HG03025 (cell line): ENCODE measurements around the gene NAP1L1.

ENCODE experiments used
- ATAC-seq: cut with Tn5 transposase; IDR thresholded peaks from one replicate; pipeline ENCODE4 v1.9.1; 2021; ENCODE audit warnings: mild to moderate bottlenecking, moderate library complexity; ENCODE audit not compliant: unreplicated experiment, low FRiP score

NAP1L1 gene

DNA sequence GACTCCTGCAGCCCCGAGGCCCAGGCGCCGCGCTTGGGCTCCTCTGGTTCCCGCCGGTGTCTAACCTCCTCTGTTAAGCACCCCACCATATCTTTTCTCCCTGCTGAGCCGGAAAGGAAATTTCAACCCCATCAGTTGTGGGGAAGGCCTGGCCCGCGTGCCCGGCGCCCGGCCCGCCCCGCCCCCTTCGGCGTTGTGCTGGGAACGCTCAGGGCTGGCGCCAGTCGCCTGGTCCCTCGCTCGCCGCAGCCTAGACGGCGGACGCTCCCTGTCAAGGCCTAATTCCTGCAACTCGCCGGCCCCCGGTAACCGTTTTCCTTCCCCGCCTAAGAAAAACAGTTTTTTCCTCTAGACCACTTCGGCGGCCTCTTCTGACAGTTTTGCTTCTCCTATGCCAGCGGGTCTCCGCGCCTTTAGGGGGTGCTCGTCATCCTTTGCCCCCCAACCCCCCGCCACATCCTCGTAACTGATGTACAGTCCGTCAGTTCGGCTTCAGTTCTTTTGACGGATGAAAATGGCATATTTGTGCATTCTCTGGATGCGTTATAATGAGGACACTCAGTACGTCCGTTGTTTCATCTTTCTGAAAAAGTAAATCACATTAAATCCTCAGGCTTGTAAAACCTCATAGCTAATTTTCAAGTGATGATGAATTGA lies 506 bp upstream of the NAP1L1 start:
- ATAC-seq, result peak; percentile 67

- no peak for ATAC-seq
Measured at GRCh38 chr12:76083246-76083903, 1.1 kb downstream of the NAP1L1 start.

DNA sequence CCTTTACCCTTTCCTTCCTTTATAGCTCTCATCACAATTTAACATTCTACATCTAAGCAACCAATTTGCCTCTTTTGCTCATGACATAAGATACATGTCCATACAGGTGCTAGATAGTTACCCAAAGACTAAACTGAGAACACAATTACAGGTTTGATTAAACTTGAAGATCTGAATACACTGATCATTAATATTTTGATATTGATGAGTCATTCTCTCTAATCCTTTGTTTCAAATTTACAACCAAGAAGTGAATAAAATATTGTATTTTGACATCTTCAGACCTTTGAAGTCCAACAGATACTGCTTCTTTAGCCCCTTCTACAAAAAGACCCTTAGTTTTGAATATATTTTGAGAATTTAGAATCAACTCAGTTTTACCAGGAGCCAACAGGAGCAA lies 2.6 kb downstream of the NAP1L1 start:
- no peak for ATAC-seq

DNA sequence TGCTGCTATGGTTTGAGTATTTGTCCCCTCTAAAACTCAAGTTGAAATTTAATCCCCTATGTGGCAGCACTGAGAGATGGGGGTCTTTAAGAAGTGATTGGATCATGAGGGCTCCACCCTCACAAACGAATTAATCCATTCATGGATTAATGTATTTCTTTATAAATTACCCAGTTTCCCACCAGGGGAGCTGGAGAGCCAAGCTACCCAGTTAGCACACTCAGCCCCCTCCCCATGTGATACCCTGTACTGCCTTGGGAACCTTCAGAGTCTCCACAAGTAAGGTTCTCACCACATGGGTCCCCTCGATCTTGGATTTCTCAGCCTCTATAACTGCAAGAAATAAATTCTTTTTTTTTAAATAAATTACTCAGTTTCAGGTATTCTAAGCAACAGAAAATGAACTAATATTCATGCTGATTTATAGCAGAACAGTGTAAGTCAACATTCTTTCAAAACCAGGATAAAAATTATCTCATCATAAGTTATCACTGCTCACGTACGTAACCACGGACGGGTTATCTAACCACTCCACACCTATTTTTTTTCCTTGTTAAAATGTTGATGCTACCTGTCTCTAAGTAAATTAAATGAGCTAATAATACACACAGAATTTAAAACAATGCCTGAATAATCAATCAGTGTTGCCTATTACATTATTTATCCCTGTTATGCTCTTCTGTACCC lies 3.6 kb downstream of the NAP1L1 start:
- no peak for ATAC-seq

GRCh38 chr12:76080017-76080728 lies 4.3 kb downstream of the NAP1L1 start:
- no peak for ATAC-seq

GRCh38 chr12:76078748-76079147 lies 5.7 kb downstream of the NAP1L1 start:
- no peak for ATAC-seq

DNA sequence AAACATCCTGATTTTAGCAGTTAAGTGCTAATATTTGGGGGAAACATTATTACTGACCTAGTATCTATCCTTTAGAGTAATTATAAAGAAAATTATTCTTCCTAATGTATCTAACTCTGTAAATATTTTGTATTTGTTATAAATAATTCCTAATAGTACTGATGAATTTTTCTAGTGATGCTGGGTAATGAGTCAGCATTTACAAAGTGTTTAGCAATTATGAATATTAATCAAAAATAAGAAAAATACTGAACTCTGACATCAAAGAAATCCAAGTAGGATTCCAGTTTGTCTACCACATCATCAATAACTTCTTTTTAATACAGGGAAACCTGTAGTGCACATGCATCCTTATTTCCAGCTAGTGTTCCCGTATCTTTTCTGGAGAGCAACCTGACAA lies 9.0 kb downstream of the NAP1L1 start:
- no peak for ATAC-seq

DNA sequence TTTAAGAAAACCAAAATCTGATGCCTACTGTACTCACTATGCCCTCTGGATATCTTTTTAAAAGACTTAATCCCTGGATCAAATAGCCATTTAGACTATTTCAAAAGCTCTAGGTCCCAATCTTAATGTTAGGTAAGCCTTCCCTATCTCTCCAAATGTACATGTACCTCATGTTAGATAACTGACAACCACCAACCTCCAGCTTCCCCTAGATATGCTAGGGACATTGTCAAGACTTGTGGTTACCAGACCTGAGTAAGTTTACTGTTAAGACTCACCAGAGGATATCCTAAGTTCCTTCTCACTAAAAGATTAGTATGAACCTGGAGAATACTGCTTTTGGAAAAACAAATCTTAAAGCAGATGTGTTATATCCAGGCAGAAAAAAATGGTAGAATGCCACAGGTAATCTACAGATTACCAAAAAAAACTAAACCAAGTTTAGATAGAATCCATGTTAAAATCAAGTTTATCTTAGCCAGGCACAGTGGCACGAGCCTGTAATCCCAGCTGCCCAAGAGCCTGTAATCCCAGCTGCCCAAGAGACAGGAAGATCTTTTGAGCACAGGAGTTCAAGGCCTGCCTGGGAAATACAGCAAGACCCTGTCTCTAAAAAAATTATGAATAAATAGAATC lies 9.7 kb downstream of the NAP1L1 start:
- ATAC-seq, result no peak

DNA sequence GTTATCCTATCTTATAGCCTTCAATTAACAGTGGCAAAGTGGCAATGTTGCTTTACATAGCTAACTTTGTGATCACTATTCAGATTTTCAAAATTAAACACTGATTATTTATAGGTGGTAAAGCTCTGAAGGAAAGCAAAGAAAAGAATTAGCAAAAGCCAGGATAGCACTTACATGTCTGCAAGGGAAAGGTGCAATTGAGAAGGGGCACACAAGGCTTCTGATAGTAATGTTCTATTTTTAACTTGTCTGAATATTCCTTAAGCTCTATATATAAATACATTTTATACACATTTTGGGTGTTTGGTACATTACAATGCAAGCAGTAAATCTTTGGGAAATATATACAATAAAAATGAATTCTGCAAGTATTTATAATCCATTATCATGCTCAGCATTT lies 10.9 kb downstream of the NAP1L1 start:
- no peak for ATAC-seq

DNA sequence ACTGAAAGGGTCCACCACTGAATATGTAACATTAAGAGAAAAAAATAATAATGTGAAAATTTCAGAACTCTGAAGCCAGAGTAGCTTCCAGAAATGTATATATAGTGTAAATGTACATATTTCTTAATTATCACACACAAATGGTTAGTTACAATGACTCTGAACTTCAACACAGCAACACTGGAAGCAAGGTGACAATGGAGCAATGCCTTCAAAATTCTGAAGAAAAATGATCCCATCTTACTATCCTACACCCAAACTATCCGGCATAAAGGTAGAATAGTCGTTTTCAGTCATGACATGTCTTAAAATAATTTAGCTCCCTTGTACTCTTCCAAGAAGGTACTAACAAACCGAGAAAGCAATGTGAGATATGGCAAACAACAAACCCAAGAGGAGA lies 11.9 kb downstream of the NAP1L1 start:
- ATAC-seq, result no peak

DNA sequence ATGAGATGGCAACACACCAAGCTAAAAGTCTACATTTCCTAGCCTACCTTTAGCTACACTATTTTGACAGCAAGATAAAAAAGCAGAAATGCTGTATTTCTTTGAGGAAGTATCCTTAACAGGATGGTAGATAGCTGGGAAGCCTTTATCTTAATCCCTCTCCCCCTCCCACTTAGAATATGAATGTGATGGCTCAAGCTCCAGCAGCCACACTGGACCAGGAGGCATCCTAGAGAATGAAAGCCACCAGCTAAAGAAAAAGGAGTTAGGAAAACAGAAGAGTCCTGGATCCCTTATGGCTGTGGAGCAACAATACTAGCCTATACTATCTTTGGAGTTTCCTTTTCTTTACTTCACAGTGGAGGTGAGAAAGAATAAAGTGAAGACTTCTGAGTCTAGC lies 15.1 kb downstream of the NAP1L1 start:
- no peak for ATAC-seq

GRCh38 chr12:76065917-76066316 lies 18.6 kb downstream of the NAP1L1 start:
- ATAC-seq, result no peak

GRCh38 chr12:76064904-76065303 lies 19.6 kb downstream of the NAP1L1 start:
- no peak for ATAC-seq

- no peak for ATAC-seq
Measured at GRCh38 chr12:76060111-76060510, 24.4 kb downstream of the NAP1L1 start.

- no peak for ATAC-seq
Measured at GRCh38 chr12:76057326-76057725, 27.2 kb downstream of the NAP1L1 start.

DNA sequence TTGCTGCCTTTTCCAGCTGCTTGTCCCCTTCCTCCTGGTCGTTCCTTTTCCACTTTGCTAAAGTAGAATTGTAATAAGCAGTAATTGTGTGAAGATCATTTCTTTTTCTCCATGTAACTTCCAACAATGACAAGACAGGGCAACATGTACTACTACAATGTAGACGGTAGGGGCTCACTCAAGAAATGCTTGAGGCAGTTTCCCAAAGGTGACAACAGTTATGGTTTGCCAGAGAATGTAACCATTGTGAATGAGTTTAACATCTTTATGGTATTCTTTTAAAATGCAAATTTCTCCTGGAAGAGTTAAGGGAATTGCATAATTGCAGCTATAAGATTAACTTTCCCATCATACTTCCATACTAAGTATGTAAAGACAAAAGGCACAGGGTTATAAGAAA lies 29.1 kb downstream of the NAP1L1 start:
- no peak for ATAC-seq

DNA sequence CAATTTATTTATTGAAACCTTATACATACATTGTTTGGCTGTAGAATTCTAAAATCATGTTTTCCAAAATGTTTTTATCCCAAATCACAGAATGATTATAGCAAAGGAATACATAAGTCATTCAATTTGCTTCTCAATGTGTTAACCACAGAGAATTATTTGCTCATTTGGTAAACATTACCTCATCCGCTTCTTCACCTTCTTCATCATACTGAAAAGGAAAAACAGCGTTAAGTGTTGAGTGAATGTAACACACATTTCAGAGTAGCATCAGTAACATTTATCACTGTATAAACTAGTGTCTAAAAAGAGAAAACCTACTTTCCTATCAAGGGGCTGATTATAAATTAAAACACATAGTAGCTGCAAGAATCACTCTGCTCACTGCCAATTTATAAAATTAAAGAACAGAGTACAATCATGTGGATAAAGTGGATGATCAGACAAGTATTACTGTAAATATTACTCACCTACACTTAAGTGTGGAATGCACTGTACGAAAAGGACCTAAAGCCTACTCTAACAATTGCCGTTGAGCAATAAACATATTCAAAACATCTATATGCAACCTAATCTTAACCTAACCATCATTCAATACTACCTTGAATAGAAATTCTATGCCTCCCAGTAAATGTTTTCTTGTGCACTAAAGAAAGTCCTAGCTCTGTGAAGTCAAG lies 34.8 kb downstream of the NAP1L1 start:
- no peak for ATAC-seq

DNA sequence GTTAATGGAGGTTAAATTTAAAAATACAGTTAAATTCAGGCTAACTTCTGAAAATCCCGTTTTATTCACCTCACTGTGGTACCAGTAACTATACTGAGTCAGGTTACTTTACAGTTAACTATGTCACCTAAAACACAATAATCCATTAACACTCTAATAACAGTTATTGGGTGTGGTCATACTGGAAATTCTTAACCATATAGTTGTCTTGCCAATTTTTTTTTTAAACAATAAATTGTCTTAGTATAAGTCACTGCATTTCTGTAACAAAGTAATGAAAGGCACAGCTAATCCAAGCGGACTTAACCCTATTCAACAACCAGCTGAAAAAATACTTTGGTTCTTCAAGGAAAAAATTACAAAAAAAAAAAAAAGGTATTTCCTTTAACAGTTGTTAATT lies 36.7 kb downstream of the NAP1L1 start:
- no peak for ATAC-seq

GRCh38 chr12:76047060-76047459 lies 37.4 kb downstream of the NAP1L1 start:
- no peak for ATAC-seq

DNA sequence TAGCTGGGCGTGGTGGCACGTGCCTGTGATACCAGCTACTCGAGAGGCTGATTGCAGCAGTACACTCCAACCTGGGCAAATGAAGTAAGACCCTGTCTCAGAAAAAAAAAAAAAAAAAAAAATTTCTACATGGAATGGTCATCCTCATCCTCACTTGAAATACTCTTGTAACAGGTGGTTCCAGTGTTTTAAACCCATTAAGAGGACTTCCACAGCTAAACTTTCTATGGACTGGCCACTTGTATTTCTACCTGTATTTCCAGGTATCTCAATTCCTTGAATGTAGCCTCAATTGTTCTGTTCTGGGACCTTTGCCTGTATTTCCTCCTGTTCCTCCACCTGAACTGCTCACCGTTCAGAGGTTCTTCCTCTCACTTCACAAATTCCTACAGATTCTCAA lies 41.1 kb downstream of the NAP1L1 start:
- no peak for ATAC-seq
